Measurements from ENCODE around the gene MYO1H.
A peak's percentile ranks its signal among the peaks of the same experiment; 100 is the strongest.
"Not testable (repeated sequence)": the region's sequence is repeated elsewhere in the genome, so short reads cannot be mapped to it uniquely, and the experiment has no call there.

MYO1H gene

DNA sequence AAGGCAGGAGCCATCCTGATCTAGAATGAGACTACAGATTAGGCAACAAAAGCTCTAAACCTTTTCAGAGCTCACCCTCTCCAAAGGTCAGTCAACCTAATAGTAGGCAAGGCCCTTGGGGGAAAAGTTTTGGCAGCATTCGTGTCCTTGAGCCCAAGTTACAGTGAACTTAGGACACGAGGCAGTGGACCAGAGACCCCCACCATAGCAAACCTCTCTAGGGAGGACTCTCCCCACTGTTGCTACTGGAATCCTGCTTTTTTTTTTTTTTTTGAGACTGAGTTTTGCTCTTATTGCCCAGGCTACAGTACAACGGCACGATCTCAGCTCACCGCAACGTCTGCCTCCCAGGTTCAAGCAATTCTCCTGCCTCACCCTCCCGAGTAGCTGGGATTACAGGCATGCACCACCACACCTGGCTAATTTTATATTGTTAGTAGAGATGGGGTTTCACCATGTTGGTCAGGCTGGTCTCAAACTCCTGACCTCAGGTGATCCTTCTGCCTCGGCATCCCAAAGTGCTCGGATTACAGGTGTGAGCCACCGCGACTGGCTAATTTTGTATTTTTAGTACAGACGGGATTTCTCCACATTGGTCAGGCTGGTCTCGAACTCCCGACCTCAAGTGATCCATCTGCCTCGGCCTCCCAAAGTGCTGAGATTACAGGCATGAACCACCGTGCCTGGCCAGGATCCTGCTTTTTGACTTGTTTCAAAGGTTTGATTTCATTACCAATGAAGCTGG is 126.0 kb downstream of the MYO1H start:
- not testable (repeated sequence) for DNase-seq (ENCODE audit: low spot score)

GRCh38 chr12:109475121-109475520 is 127.4 kb downstream of the MYO1H start:
- no peak for DNase-seq (ENCODE audit: low spot score)

GRCh38 chr12:109475993-109476806 is 128.5 kb downstream of the MYO1H start:
- no peak for DNase-seq (ENCODE audit: low spot score)

DNA sequence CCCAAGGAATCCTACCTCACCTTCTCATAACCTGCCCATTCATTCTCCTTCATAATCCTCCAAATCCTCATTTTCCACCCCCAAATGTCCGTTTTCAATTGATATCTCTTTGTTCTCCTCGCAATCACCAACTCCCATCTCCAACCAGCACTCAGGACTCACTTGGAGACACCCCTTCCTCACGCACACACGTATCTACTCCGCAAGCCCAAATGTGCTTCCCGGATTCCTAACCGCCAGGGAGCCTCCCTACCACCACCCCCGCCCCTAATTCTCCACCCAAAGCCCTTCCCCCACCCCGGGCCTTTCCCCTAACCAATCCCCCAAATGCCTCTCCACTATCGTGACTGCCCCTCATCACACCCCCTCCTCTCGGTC is 129.1 kb downstream of the MYO1H start:
- no peak for DNase-seq (ENCODE audit: low spot score)

- DNase-seq (ENCODE audit: low spot score), result peak; percentile 97
Measured at GRCh38 chr12:109477185-109477962, 129.7 kb downstream of the MYO1H start, which contains the start of the genes KCTD10 and UBE3B. TSS of gene KCTD10 (minus strand) at chr12:109477300. CDS start at chr12:109477262, 38 bp downstream. TSS of gene UBE3B (plus strand) at chr12:109477634. CDS start at chr12:109483552, 5,918 bp downstream.

DNA sequence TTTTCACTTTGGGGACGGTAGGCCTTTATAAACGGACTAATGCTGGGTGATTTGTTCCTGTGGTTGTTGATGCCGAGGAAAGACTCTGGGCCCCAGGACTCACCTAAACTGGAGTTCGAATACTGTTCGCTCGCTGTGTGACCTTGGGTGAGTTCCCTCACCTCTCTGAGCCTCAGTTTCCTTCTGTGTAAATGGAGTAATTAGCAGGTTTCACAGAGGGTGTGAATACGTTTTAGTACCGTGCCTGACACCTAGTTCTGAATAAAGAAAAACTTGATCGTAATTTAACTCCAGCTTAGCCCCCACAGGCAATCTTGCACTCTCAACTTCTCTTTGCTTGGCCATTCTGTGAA is 130.2 kb downstream of the MYO1H start:
- DNase-seq (ENCODE audit: low spot score), result no peak

DNA sequence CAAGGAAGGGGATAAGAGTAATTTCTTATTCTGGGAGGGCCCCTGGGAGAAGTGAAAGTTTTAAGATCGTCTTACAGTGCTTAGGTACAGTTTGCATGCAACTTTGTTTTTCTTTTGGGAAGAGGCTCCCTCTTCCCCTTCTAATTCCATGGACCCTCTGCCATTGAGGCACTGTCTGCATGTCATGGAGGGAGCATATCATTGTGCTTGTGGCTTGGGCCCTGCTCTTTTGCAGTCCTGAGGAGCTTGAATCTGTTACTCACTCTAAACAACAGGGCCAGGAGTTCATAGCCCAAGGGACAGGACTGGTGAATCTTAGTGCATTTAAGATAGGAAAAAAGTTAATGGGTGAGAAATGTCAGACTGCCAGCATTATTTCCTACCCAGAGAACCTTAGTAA is 132.1 kb downstream of the MYO1H start:
- DNase-seq (ENCODE audit: low spot score), result no peak

- no peak for DNase-seq (ENCODE audit: low spot score)
Measured at GRCh38 chr12:109480356-109480755, 132.7 kb downstream of the MYO1H start.

GRCh38 chr12:109481863-109482262 is 134.2 kb downstream of the MYO1H start:
- no peak for DNase-seq (ENCODE audit: low spot score)

DNA sequence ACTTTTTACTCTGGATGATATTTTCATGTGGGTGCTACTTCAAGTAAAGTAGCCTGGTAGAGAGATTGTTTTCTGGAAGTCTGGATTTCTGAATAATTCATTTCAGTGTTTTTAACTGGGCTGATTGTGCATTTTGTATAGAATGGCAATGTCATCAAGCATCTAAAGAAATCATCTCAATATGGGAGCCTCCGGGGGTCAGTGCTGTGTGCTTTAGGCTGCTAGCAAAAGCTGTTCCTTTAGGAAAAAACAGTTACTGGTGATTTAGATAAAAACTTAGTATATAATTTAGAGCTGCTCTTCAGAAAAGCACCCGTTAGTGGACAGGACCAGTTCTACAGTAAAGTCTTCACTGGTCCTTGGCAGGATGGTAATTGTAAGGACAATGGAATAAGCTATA is 134.8 kb downstream of the MYO1H start:
- no peak for DNase-seq (ENCODE audit: low spot score)

DNA sequence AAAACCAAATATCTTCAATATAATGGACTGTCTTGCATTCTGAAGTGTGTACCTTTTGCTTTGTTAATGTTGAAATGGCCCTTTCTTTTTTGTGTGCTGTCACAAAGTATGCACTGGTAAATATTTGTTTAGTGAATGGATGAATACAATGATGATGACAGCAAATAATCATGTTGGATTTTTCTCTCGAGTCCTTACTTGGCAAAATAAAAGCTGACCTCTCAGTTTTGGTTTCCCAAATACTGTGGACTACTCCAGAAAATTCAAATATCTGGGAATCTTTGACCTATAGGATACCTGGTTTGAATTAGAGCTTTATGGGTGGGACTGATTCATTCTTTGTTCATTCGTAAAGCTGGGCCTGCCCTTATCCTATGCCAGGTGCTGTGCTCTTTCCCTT is 135.2 kb downstream of the MYO1H start:
- no peak for DNase-seq (ENCODE audit: low spot score)

DNA sequence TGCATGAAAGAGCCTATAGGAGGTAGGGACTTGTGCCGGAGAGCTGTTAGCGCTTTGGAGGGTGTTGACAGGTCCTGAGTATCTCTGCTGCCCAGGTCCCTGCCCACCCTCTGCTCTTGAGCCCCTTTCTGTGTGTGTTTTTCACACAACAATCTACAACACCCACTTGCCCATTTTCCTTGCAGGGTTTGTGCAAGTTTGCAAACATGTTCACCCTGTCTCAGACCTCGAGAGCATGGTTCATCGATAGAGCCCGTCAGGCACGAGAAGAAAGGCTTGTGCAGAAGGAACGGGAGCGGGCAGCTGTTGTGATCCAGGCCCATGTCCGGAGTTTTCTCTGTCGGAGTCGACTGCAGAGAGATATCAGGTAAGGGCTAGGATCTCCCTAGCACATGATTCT is 135.6 kb downstream of the MYO1H start:
- DNase-seq (ENCODE audit: low spot score), result no peak

DNA sequence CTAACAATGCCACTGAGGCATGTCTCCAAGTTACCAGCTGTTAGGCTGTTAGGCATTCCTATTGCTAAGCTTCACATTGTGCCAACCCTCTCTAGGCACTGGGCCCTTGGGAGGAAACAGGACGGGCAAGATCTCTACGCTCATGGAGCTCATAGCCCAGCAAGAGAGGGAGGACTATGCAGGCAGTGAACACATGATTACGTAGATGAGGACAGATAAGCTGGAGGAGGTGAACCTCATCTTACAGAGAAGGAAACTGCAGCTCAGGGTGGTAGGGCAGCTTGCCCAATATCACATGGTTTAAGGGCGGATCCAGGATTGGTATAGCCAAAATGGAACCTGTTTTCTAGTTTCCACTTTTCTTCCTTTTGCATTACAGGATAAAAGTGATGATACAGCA is 137.5 kb downstream of the MYO1H start:
- DNase-seq (ENCODE audit: low spot score), result no peak

- no peak for DNase-seq (ENCODE audit: low spot score)
Measured at GRCh38 chr12:109487181-109488050, 139.7 kb downstream of the MYO1H start.

DNA sequence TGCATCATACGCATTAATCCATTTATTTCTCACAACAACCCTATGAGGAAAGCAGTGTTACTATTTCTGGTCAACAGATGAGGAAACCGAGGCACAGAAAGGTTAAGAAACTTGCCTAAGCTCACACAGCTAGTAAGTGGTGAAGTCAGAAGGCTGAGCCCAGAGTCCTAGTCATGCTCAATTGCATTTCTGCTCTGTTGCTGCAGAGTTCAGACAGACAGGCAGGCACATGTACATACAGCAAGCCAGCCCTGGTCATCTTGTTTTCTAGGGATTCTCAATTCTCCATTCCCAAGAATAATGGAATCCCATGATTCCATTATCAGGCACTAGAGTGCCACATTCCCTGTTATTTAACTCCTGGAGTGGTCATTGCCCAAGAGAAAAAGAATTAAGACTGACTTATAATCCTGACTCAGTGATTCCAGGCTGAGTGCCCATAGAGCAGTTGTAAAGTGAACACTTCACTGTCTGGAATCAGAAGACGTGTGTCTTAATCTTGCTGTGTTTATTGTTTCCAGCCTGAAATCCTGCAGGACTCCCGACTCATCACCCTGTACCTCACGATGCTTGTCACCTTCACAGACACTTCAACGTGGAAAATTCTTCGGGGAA is 140.5 kb downstream of the MYO1H start:
- DNase-seq (ENCODE audit: low spot score), result no peak

DNA sequence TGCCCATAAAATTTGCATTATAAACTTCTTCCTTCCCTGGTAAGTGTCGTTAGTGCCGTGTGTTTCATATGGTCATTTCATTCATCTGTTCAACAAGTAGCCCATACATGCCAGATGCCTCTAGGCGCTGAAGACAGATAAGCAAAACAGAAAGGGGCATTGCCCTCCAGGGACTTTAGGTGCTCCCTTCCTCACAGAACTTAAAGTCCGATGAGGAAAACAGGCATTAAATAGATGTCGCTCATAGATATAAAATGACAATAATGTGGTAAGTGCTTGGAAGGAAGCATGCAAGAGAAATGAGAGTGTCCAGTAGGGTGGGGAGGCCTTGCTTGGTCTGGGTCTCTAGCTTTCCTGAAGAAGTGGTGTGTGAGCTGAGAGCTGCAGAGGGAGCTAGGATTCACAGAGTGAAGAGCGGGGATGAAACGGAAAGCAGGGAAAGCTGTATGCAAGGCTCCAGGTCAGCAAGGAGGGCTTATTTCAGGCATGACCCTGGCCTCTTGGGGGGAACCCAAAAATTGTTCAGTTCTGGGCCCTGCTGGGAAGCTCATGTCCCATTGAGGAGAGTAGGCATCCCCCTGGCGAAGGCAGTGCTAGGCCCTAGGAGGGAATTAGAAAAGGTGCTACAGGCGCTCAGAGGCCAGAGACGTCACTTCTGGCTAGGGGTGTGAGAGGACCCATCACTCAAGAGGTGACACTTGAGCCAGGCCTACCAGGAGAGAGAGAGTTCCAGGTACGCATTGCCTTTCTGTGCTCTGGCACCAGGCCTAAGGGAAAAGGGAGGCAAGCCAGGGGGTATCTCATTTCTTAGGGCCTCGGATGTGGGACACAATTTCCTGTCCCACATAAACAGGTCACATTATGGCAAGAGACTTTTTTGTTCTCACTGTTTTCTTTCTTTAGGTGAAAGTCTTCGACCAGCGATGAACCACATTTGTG is 141.6 kb downstream of the MYO1H start:
- no peak for DNase-seq (ENCODE audit: low spot score)

- no peak for DNase-seq (ENCODE audit: low spot score)
Measured at GRCh38 chr12:109489955-109490565, 142.4 kb downstream of the MYO1H start.

GRCh38 chr12:109491671-109492070 is 144.0 kb downstream of the MYO1H start:
- no peak for DNase-seq (ENCODE audit: low spot score)

GRCh38 chr12:109492371-109492770 is 144.7 kb downstream of the MYO1H start:
- DNase-seq (ENCODE audit: low spot score), result no peak

DNA sequence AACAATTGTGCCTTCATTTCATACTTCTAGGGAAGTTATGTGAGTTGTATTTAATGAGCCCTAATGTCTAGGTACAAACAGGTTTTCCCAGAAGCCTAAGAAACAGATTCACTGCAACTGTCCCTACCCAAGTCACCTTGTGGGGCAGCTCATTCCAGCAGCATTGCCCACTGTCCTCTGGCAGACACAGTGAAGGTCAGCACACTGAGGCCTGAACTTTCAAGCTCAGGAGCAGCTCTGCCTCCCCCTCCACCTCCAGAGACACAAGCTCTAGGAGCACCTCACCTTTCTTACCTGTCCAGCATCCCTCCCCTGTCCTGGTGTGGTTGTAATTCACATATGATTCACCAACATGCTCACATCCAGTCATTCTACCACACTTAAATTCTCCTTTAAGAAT is 145.4 kb downstream of the MYO1H start:
- DNase-seq (ENCODE audit: low spot score), result no peak

Data from D341Med (cell line).